Peyer's patch (tissue), 4 donors: ENCODE data around the gene LY6G6C. TPM values are rescaled to one million over a fixed set of nuclear protein-coding genes. Genes with fewer than 3 reads are reported as not detected.

Experiments
- DNase-seq, 3 donors: peaks; one replicate each; pipeline ENCODE4 v3.0.0-alpha.2; 2017 to 2019
- H3K27ac ChIP-seq, 4 donors: fragments of 200-600 bp; sonication (generic); one replicate each; pipeline ENCODE4 v1.5.1; 2016 to 2019
- H3K27me3 ChIP-seq, 2 donors: fragments of 200-600 bp; sonication (generic); one replicate each; pipeline ENCODE4 v1.5.1; 2019
- H3K36me3 ChIP-seq, 3 donors: fragments of 200-600 bp; sonication (generic); one replicate each; pipeline ENCODE4 v1.5.1; 2016 to 2019
- H3K4me1 ChIP-seq, 4 donors: fragments of 200-600 bp; sonication (generic); one replicate each; pipeline ENCODE4 v1.5.1; 2016 to 2019
- H3K4me3 ChIP-seq, 4 donors: fragments of 200-600 bp; sonication (generic); 1 replicate in 3 of 4; 2 replicates in 1 of 4; pipeline ENCODE4 v1.5.1; 2016 to 2019; ENCODE audit warnings: mild to moderate bottlenecking in 1 of 4
- H3K9me3 ChIP-seq, 4 donors: fragments of 200-600 bp; sonication (generic); one replicate each; pipeline ENCODE4 v1.5.1; 2016 to 2019; ENCODE audit warnings: mild to moderate bottlenecking in 1 of 4
- CTCF ChIP-seq, 6 experiments: fragments of 450-650 bp in 4 of 6; fragments of 200-600 bp in 2 of 6; sonication (generic) in 1 of 6; IDR thresholded peaks; one replicate each; pipeline ENCODE4 v1.5.1; 2017 to 2019; ENCODE audit warnings: antibody characterized with exemption in 6 of 6, mild to moderate bottlenecking in 3 of 6, moderate library complexity in 1 of 6
- POLR2A ChIP-seq, 2 donors: fragments of 450-650 bp; IDR thresholded peaks; one replicate each; pipeline ENCODE4 v1.5.1; 2017; ENCODE audit warnings: antibody characterized with exemption in 2 of 2, mild to moderate bottlenecking in 2 of 2, moderate library complexity in 2 of 2
- total RNA-seq, 4 donors: library from RNA; depleted of rRNA; stranded (reverse); fragments of >200 nt; gene quantifications; one replicate each; pipeline ENCODE4 v1.1.0, GENCODE V29; 2016

LY6G6C gene
- total RNA-seq, 4 donors from 2014 or later, result not detected

GRCh38 chr6:31765910-31766794, 44.6 kb upstream of the LY6G6C start:
- Histone ChIP-seq H3K9me3 (no peaks in the 10 kb centered on the region), H3K4me3 (peak overlapping the region in 2 of 4 donors; percentile 41), H3K36me3 (no peaks in the 10 kb centered on the region), H3K27me3 (no peaks in the 10 kb centered on the region), H3K4me1 (peaks cover 0 to 19% (median 0%) of the 10 kb centered on the region in 4 donors), H3K27ac (peak overlapping the region in 1 of 4 donors; percentile 18)
- TF ChIP-seq POLR2A (IDR thresholded peaks at IDR 0.05) (peak in 1 of 2 donors; percentile 19), CTCF (IDR thresholded peaks at IDR 0.05) (no peak)
- DNase-seq, result peak in 2 of 3 donors; percentile 66 to 79

GRCh38 chr6:31765559-31765909, 44.0 kb upstream of the LY6G6C start:
- Histone ChIP-seq H3K36me3 (no peaks in the 10 kb centered on the region), H3K9me3 (no peaks in the 10 kb centered on the region), H3K27me3 (no peaks in the 10 kb centered on the region), H3K4me3 (peak overlapping the region in 1 of 4 donors; percentile 41), H3K4me1 (peaks cover 0 to 23% (median 0%) of the 10 kb centered on the region in 4 donors), H3K27ac (no peak overlapping the region)
- no peak for TF ChIP-seq POLR2A (IDR thresholded peaks at IDR 0.05)
- TF ChIP-seq CTCF (IDR thresholded peaks at IDR 0.05), result no peak
- no peak for DNase-seq

- H3K4me1 ChIP-seq, result peaks cover 0 to 16% (median 0%) of the 10 kb centered on the region in 4 donors
- no peak overlapping the region for H3K4me3 ChIP-seq
- H3K36me3 ChIP-seq, result no peaks in the 10 kb centered on the region
- no peak overlapping the region for H3K27ac ChIP-seq
- DNase-seq, result no peak
- no peaks in the 10 kb centered on the region for H3K9me3 ChIP-seq
- no peaks in the 10 kb centered on the region for H3K27me3 ChIP-seq
- TF ChIP-seq CTCF (IDR thresholded peaks at IDR 0.05), result no peak
- TF ChIP-seq POLR2A (IDR thresholded peaks at IDR 0.05), result no peak
These were observed 42.7 kb upstream of the LY6G6C start for GRCh38 chr6:31764198-31764597.

GRCh38 chr6:31763619-31763940, 42.0 kb upstream of the LY6G6C start:
- Histone ChIP-seq H3K27ac (no peak overlapping the region), H3K4me3 (no peak overlapping the region), H3K36me3 (no peaks in the 10 kb centered on the region), H3K9me3 (no peaks in the 10 kb centered on the region), H3K4me1 (peaks cover 0 to 16% (median 0%) of the 10 kb centered on the region in 4 donors), H3K27me3 (no peaks in the 10 kb centered on the region)
- no peak for DNase-seq
- TF ChIP-seq POLR2A (IDR thresholded peaks at IDR 0.05) (no peak), CTCF (IDR thresholded peaks at IDR 0.05) (no peak)

- Histone ChIP-seq H3K27ac (no peak overlapping the region), H3K4me1 (peaks cover 0 to 16% (median 0%) of the 10 kb centered on the region in 4 donors), H3K9me3 (no peaks in the 10 kb centered on the region), H3K36me3 (no peaks in the 10 kb centered on the region), H3K27me3 (no peaks in the 10 kb centered on the region), H3K4me3 (no peak overlapping the region)
- no peak for TF ChIP-seq POLR2A (IDR thresholded peaks at IDR 0.05)
- no peak for TF ChIP-seq CTCF (IDR thresholded peaks at IDR 0.05)
- no peak for DNase-seq
These were observed 41.5 kb upstream of the LY6G6C start for GRCh38 chr6:31762878-31763618.
